Sigmoid colon (tissue), 7 donors: ENCODE data around the gene GPR15LG. TPM values are rescaled to one million over a fixed set of nuclear protein-coding genes. Genes with fewer than 3 reads are reported as not detected.

ENCODE experiments used
- DNase-seq: peaks from one replicate; pipeline ENCODE4 v3.0.0-alpha.2; 2019
- H3K27ac ChIP-seq, 4 donors: fragments of 200-600 bp; sonication (generic); one replicate each; pipeline ENCODE4 v1.5.1; 2016 to 2019; ENCODE audit warnings: mild to moderate bottlenecking in 1 of 4
- H3K27me3 ChIP-seq, 3 donors: fragments of 200-600 bp; sonication (generic); one replicate each; pipeline ENCODE4 v1.5.1; 2019; ENCODE audit warnings: mild to moderate bottlenecking in 1 of 3
- H3K36me3 ChIP-seq, 4 donors: fragments of 200-600 bp; sonication (generic); one replicate each; pipeline ENCODE4 v1.5.1; 2016 to 2019
- H3K4me1 ChIP-seq, 4 donors: fragments of 200-600 bp; sonication (generic); one replicate each; pipeline ENCODE4 v1.5.1; 2017 to 2019
- H3K4me3 ChIP-seq, 4 donors: fragments of 200-600 bp; sonication (generic); one replicate each; pipeline ENCODE4 v1.5.1; 2017 to 2019; ENCODE audit warnings: mild to moderate bottlenecking in 2 of 4, moderate library complexity in 1 of 4
- H3K9me3 ChIP-seq, 4 donors: fragments of 200-600 bp in 3 of 4; sonication (generic) in 3 of 4; one replicate each; pipeline versions ENCODE4 v1.5.1 to v1.6.1; 2013 to 2019
- EP300 ChIP-seq, 4 donors: sonication (generic); formaldehyde crosslinking; IDR thresholded peaks; one replicate each; pipeline ENCODE4 v1.6.1; 2017; ENCODE audit warnings: antibody characterized with exemption in 4 of 4
- POLR2A ChIP-seq, 2 donors: fragments of 450-650 bp; IDR thresholded peaks; one replicate each; pipeline ENCODE4 v1.6.1; 2016; ENCODE audit warnings: antibody characterized with exemption in 2 of 2, mild to moderate bottlenecking in 2 of 2, moderate library complexity in 2 of 2
- POLR2AphosphoS5 ChIP-seq, 4 donors: sonication (generic); formaldehyde crosslinking; IDR thresholded peaks; one replicate each; pipeline ENCODE4 v1.6.1; 2017; ENCODE audit warnings: antibody characterized with exemption in 4 of 4
- WGBS, 2 donors: extraction: QIAGEN DNeasy Blood & Tissue Kit; methylation state at CpG; one replicate each; pipeline ENCODE4 v1.1.7; 2013; 5-methylcytosine and 5-hydroxymethylcytosine counted together
- intact Hi-C: fragments of 100-400 bp; cut with DNase I; formaldehyde crosslinking; loops from one replicate; pipeline ENCODE4 v1.15.1; 2023
- polyA plus RNA-seq, 3 donors: library from polyadenylated mRNA; stranded (reverse); fragments of 200-250 nt; gene quantifications; one replicate each; pipeline ENCODE4 v1.2.3, GENCODE V29; 2013
- total RNA-seq, 4 donors: library from RNA; depleted of rRNA; stranded (reverse); fragments of >200 nt; gene quantifications; one replicate each; pipeline ENCODE4 v1.1.0, GENCODE V29; 2016
- TF ChIP-seq, protein P1 (sequence below), 4 experiments: fragments of 450-650 bp in 3 of 4; fragments of 200-600 bp in 1 of 4; IDR thresholded peaks; one replicate each; pipeline ENCODE4 v1.5.1; 2016 to 2019; ENCODE audit warnings: antibody characterized with exemption in 4 of 4, mild to moderate bottlenecking in 3 of 4, moderate library complexity in 2 of 4
- donor health status: healthy with polysubstance abuse.
- donor health status: Bipolar disorder and iron deficiency.
- donor health status: healthy.

Gene GPR15LG
- total and polyA plus RNA-seq, 7 donors, result 293 to 652 (median 324) TPM; not detected in 4

DNA sequence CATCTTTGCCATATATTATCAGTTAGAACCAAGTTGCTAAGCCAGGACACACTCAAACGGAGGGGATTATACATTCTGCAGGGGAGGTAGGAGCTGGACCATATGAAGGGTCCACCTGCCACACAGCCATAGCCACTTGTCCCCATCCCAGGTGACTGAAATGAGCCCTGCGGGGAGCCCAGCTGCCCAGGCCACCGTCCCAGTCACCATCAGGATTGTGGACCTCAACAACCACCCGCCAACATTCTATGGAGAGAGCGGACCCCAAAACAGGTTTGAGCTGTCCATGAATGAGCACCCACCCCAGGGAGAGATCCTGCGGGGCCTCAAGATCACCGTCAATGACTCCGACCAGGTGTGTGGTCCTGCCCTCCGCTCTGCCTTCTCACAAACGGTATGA, 34.4 kb downstream of the GPR15LG start:
- 88 to 89% methylated on average over 10 of the region's 10 CpGs for WGBS, 2 donors
- Histone ChIP-seq H3K27ac (no peak overlapping the region), H3K9me3 (no peaks in the 10 kb centered on the region), H3K4me1 (no peaks in the 10 kb centered on the region), H3K4me3 (no peak overlapping the region), H3K27me3 (no peaks in the 10 kb centered on the region), H3K36me3 (no peaks in the 10 kb centered on the region)
- DNase-seq, result no peak
- TF ChIP-seq POLR2AphosphoS5 (IDR thresholded peaks at IDR 0.05) (no peak), EP300 (IDR thresholded peaks at IDR 0.05) (no peak)
- intact Hi-C loops, result no loop called here

DNA sequence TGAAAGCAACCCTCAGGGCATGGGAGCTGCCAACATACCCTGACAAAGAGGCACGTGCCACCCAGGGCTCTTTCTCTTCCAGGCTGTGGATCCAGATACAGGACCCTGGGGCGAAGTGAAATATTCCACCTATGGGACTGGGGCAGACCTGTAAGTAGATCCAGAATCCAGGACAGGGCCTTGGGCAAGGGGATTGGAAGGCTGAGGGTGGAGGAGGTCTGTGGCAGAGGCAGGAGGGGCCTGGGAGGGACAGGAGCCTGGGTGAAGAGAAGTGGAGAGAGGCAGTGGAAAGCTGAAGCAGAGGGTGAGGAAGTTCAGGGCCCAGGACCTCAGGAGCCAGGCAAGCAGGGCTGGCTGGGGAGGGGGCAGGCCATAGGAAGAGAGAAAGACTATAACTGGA, 38.0 kb downstream of the GPR15LG start:
- intact Hi-C loops, result no loop called here
- WGBS, 2 donors, result 81 to 88% methylated on average over 2 of the region's 2 CpGs
- no peaks in the 10 kb centered on the region for H3K9me3 ChIP-seq

DNA sequence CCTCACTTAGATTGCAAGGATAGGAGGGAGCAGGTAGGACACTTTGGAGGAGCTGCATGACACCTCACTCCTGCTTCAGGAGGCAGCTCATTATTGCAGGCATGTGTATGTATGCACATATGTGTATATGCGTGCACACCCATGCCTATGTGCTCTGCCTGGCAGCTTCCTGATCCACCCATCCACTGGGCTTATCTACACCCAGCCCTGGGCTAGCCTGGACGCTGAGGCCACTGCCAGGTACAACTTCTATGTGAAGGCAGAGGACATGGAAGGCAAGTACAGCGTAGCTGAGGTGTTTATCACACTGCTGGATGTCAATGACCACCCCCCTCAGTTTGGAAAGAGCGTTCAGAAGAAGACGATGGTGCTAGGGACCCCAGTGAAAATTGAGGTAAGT, 38.4 kb downstream of the GPR15LG start:
- no peak for DNase-seq
- Histone ChIP-seq H3K36me3 (no peaks in the 10 kb centered on the region), H3K4me1 (no peaks in the 10 kb centered on the region), H3K27me3 (no peaks in the 10 kb centered on the region), H3K9me3 (no peaks in the 10 kb centered on the region), H3K27ac (no peak overlapping the region), H3K4me3 (no peak overlapping the region)
- TF ChIP-seq EP300 (IDR thresholded peaks at IDR 0.05), result no peak
- TF ChIP-seq POLR2A (IDR thresholded peaks at IDR 0.05), result no peak
- 73 to 79% methylated on average over 5 of the region's 5 CpGs for WGBS, 2 donors
- intact Hi-C loops, result no loop called here

More for the DNA sequence above, 38.0 kb downstream of the GPR15LG start:
- H3K27ac ChIP-seq, result no peak overlapping the region
- no peak for DNase-seq
- TF ChIP-seq EP300 (IDR thresholded peaks at IDR 0.05) (no peak), POLR2AphosphoS5 (IDR thresholded peaks at IDR 0.05) (no peak)
- H3K4me3 ChIP-seq, result no peak overlapping the region
- no peaks in the 10 kb centered on the region for H3K27me3 ChIP-seq
- no peaks in the 10 kb centered on the region for H3K4me1 ChIP-seq
- no peaks in the 10 kb centered on the region for H3K36me3 ChIP-seq

DNA sequence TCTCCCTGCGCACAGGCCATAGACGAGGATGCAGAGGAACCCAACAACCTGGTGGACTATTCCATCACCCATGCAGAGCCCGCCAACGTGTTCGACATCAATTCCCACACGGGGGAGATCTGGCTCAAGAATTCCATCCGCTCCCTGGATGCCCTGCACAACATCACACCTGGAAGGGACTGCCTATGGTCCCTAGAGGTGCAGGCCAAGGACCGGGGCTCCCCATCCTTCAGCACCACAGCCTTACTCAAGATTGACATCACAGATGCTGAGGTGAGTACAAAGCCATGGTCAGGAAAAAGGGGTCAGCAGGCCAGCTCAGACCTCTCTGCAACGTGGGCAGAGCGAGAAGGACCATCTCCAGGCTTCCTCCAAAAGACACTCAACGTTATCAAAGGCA, 39.5 kb downstream of the GPR15LG start:
- Histone ChIP-seq H3K4me3 (no peak overlapping the region), H3K9me3 (no peaks in the 10 kb centered on the region), H3K27me3 (no peaks in the 10 kb centered on the region), H3K36me3 (no peaks in the 10 kb centered on the region), H3K27ac (no peak overlapping the region), H3K4me1 (no peaks in the 10 kb centered on the region)
- 83 to 86% methylated on average over 11 of the region's 11 CpGs for WGBS, 2 donors
- TF ChIP-seq POLR2A (IDR thresholded peaks at IDR 0.05), result no peak
- TF ChIP-seq POLR2AphosphoS5 (IDR thresholded peaks at IDR 0.05), result no peak
- no peak for TF ChIP-seq EP300 (IDR thresholded peaks at IDR 0.05)
- TF ChIP-seq, protein P1, sequence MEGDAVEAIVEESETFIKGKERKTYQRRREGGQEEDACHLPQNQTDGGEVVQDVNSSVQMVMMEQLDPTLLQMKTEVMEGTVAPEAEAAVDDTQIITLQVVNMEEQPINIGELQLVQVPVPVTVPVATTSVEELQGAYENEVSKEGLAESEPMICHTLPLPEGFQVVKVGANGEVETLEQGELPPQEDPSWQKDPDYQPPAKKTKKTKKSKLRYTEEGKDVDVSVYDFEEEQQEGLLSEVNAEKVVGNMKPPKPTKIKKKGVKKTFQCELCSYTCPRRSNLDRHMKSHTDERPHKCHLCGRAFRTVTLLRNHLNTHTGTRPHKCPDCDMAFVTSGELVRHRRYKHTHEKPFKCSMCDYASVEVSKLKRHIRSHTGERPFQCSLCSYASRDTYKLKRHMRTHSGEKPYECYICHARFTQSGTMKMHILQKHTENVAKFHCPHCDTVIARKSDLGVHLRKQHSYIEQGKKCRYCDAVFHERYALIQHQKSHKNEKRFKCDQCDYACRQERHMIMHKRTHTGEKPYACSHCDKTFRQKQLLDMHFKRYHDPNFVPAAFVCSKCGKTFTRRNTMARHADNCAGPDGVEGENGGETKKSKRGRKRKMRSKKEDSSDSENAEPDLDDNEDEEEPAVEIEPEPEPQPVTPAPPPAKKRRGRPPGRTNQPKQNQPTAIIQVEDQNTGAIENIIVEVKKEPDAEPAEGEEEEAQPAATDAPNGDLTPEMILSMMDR (IDR thresholded peaks at IDR 0.05), result no peak
- DNase-seq, result no peak
- intact Hi-C loops, result no loop called here

DNA sequence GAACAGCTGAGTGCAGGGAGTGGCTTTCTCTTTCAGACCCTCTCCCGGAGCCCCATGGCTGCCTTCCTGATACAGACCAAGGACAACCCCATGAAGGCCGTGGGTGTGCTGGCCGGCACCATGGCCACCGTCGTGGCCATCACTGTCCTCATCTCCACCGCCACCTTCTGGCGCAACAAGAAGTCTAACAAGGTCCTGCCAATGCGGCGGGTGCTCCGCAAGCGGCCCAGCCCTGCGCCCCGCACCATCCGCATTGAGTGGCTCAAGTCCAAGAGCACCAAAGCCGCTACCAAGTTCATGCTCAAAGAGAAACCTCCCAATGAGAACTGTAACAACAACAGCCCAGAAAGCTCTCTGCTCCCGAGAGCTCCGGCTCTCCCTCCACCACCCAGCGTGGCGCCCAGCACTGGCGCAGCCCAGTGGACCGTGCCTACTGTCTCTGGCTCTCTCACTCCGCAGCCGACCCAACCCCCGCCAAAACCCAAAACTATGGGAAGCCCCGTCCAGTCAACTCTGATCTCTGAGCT, 40.5 kb downstream of the GPR15LG start:
- Histone ChIP-seq H3K9me3 (no peaks in the 10 kb centered on the region), H3K36me3 (no peaks in the 10 kb centered on the region), H3K27ac (no peak overlapping the region), H3K27me3 (no peaks in the 10 kb centered on the region), H3K4me3 (no peak overlapping the region), H3K4me1 (no peaks in the 10 kb centered on the region)
- TF ChIP-seq, protein P1 (IDR thresholded peaks at IDR 0.05), result no peak
- no peak for TF ChIP-seq POLR2A (IDR thresholded peaks at IDR 0.05)
- no peak for TF ChIP-seq POLR2AphosphoS5 (IDR thresholded peaks at IDR 0.05)
- TF ChIP-seq EP300 (IDR thresholded peaks at IDR 0.05), result no peak
- intact Hi-C loops, result no loop called here
- WGBS, 2 donors, result 79 to 87% methylated on average over 25 of the region's 25 CpGs
- DNase-seq, result no peak

DNA sequence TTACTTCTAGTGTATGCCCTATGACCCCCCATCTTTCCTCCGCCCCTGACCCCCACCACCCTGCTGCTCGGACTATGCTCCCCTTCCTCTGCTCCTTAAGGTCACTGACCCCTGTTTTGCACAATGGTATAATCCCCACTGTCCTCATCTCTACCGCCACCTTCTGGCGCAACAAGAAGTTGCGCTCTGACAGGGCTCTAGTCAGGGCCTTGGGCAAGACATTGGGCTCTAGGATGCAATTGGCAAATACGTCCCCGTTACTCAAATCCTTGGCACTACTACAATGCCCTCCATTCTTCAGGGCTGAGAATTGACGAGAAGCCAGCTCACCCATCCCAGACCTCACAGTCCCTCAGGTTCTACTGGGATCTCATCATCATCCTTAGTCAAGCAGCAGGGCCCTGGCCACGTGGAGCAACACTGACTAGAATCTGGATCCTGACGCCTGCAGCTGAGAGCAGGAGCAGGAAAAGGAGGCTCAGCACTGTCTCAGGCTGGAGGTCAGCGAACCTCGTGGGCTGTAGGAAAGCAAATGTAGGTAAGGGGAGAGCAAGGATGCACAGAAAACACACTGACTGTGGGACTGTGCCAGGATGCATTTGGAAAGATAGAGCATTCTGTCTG, 41.1 kb downstream of the GPR15LG start:
- no peak overlapping the region for H3K4me3 ChIP-seq
- TF ChIP-seq, protein P1 (IDR thresholded peaks at IDR 0.05), result no peak
- no peak for TF ChIP-seq EP300 (IDR thresholded peaks at IDR 0.05)
- TF ChIP-seq POLR2AphosphoS5 (IDR thresholded peaks at IDR 0.05), result no peak
- TF ChIP-seq POLR2A (IDR thresholded peaks at IDR 0.05), result no peak
- H3K27me3 ChIP-seq, result no peaks in the 10 kb centered on the region
- WGBS, 2 donors, result 53 to 60% methylated on average over 12 of the region's 12 CpGs
- H3K36me3 ChIP-seq, result no peaks in the 10 kb centered on the region
- DNase-seq, result no peak
- no peak overlapping the region for H3K27ac ChIP-seq
- intact Hi-C loops, result no loop called here
- no peaks in the 10 kb centered on the region for H3K4me1 ChIP-seq
- no peaks in the 10 kb centered on the region for H3K9me3 ChIP-seq
